Skeletal muscle tissue (tissue), 4 donors: Measurements from ENCODE around the gene B4GALT3. TPM values are rescaled to one million over a fixed set of nuclear protein-coding genes. Genes with fewer than 3 reads are reported as not detected.

Experiments
- H3K27ac ChIP-seq: one replicate; pipeline ENCODE4 v1.7.0; 2013; ENCODE audit warnings: mild to moderate bottlenecking, low read depth, low read length, inconsistent platforms
- H3K27me3 ChIP-seq, 3 donors: one replicate each; pipeline ENCODE4 v1.7.0; 2013; ENCODE audit warnings: low read length in 3 of 3; ENCODE audit not compliant: control insufficient read depth in 3 of 3, insufficient read depth in 3 of 3
- H3K36me3 ChIP-seq, 3 donors: one replicate each; pipeline ENCODE4 v1.7.0; 2013; ENCODE audit warnings: low read length in 3 of 3; ENCODE audit not compliant: control insufficient read depth in 3 of 3, insufficient read depth in 3 of 3
- H3K4me1 ChIP-seq, 3 donors: one replicate each; pipeline ENCODE4 v1.7.0; 2013; ENCODE audit warnings: low read length in 3 of 3, mild to moderate bottlenecking in 3 of 3; ENCODE audit not compliant: control insufficient read depth in 3 of 3, insufficient read depth in 3 of 3
- H3K4me3 ChIP-seq, 3 donors: one replicate each; pipeline ENCODE4 v1.7.0; 2013; ENCODE audit warnings: low read length in 3 of 3
- H3K9ac ChIP-seq, 3 donors: one replicate each; pipeline ENCODE4 v1.7.0; 2013; ENCODE audit warnings: low read length in 3 of 3, mild to moderate bottlenecking in 3 of 3, moderate library complexity in 2 of 3, low read depth in 1 of 3
- H3K9me3 ChIP-seq, 3 donors: one replicate each; pipeline ENCODE4 v1.7.0; 2013; ENCODE audit warnings: low read length in 3 of 3; ENCODE audit not compliant: control insufficient read depth in 3 of 3
- total RNA-seq: library from RNA; depleted of rRNA; stranded (reverse); fragments of >200 nt; gene quantifications from one replicate; pipeline ENCODE4 v1.2.3, GENCODE V29; 2014
- donor health status: Osteomylitis.

The B4GALT3 gene
- total RNA-seq, 1 donor from 2014 or later, result 11.0 TPM

DNA sequence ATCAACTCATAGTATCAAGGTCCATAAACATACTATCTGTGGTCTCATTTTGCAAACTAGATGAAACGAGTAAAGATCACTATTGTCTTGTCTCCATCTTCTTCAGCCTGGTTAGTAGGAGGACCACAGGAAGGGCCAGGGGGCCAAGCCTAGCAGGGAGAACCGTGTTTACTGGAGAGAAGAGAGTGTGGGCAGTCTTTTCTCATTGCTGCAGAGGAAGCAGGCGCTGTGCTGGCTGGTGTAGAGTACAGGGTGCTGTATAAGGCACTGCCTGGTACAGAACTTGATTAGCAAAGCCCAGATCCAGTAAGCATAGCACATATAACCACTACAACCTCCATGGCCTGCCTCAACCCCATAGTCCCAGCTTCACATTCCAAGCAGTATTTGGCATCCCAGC lies 10.0 kb upstream of the B4GALT3 start:
- no peak overlapping the region for H3K27ac ChIP-seq
- H3K9ac ChIP-seq, result no peak overlapping the region
- no peaks in the 10 kb centered on the region for H3K27me3 ChIP-seq
- peaks cover 11 to 24% (median 14%) of the 10 kb centered on the region in 3 donors for H3K4me1 ChIP-seq
- H3K4me3 ChIP-seq, result no peak overlapping the region
- no peaks in the 10 kb centered on the region for H3K9me3 ChIP-seq
- H3K36me3 ChIP-seq, result peaks cover 0 to 8% (median 0%) of the 10 kb centered on the region in 3 donors

GRCh38 chr1:161185732-161186311 lies 8.5 kb upstream of the B4GALT3 start:
- peak overlapping the region in 1 of 3 donors; percentile 9 for H3K9ac ChIP-seq
- H3K27ac ChIP-seq, result peak overlapping the region; percentile 87
- H3K36me3 ChIP-seq, result no peaks in the 10 kb centered on the region
- no peaks in the 10 kb centered on the region for H3K27me3 ChIP-seq
- peaks cover 11 to 24% (median 14%) of the 10 kb centered on the region in 3 donors for H3K4me1 ChIP-seq
- no peaks in the 10 kb centered on the region for H3K9me3 ChIP-seq
- peak overlapping the region in 1 of 3 donors; percentile 12 for H3K4me3 ChIP-seq

GRCh38 chr1:161185282-161185682 lies 8.0 kb upstream of the B4GALT3 start:
- peak overlapping the region; percentile 87 for H3K27ac ChIP-seq
- H3K27me3 ChIP-seq, result no peaks in the 10 kb centered on the region
- peak overlapping the region in 1 of 3 donors; percentile 9 for H3K9ac ChIP-seq
- no peaks in the 10 kb centered on the region for H3K36me3 ChIP-seq
- peaks cover 11 to 24% (median 14%) of the 10 kb centered on the region in 3 donors for H3K4me1 ChIP-seq
- no peaks in the 10 kb centered on the region for H3K9me3 ChIP-seq
- peak overlapping the region in 1 of 3 donors; percentile 10 for H3K4me3 ChIP-seq

GRCh38 chr1:161182214-161182613 lies 4.9 kb upstream of the B4GALT3 start:
- H3K4me3 ChIP-seq, result no peak overlapping the region
- H3K27me3 ChIP-seq, result no peaks in the 10 kb centered on the region
- H3K27ac ChIP-seq, result no peak overlapping the region
- peaks cover 16 to 29% (median 20%) of the 10 kb centered on the region in 3 donors for H3K4me1 ChIP-seq
- H3K36me3 ChIP-seq, result no peaks in the 10 kb centered on the region
- no peaks in the 10 kb centered on the region for H3K9me3 ChIP-seq
- H3K9ac ChIP-seq, result no peak overlapping the region

- peaks cover 5 to 6% (median 5%) of the 10 kb centered on the region in 3 donors for H3K36me3 ChIP-seq
- H3K27ac ChIP-seq, result no peak overlapping the region
- H3K27me3 ChIP-seq, result no peaks in the 10 kb centered on the region
- no peaks in the 10 kb centered on the region for H3K9me3 ChIP-seq
- no peak overlapping the region for H3K9ac ChIP-seq
- H3K4me3 ChIP-seq, result no peak overlapping the region
- peaks cover 23 to 29% (median 26%) of the 10 kb centered on the region in 3 donors for H3K4me1 ChIP-seq
Observed at GRCh38 chr1:161180639-161181038, 3.3 kb upstream of the B4GALT3 start.

DNA sequence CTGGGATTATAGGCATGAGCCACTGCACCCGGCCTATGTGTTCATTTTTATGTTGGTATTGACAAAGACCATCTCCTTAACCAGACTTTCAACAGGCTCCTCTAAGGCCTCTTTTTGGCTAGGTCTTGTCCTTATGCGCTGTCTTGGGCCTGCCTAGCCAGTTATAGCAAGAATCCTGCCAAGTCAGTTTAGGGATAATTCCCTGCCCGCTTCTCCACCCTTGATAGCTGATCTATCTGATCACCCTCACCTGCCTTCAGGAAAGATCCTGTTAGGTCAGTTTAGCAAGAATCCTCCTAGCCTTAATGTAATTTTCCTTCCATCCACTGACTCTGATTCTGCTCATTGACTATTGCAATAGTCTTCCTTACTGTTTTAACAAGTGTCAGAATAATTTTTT lies 2.4 kb upstream of the B4GALT3 start:
- Histone ChIP-seq H3K9ac (no peak overlapping the region), H3K4me1 (peaks cover 18 to 23% (median 21%) of the 10 kb centered on the region in 3 donors), H3K9me3 (no peaks in the 10 kb centered on the region)

GRCh38 chr1:161177936-161178244 lies 583 bp upstream of the B4GALT3 start:
- H3K36me3 ChIP-seq, result peaks cover 26 to 29% (median 28%) of the 10 kb centered on the region in 3 donors
- H3K4me1 ChIP-seq, result peaks cover 26 to 30% (median 26%) of the 10 kb centered on the region in 3 donors
- no peaks in the 10 kb centered on the region for H3K27me3 ChIP-seq
- H3K9me3 ChIP-seq, result no peaks in the 10 kb centered on the region
- H3K27ac ChIP-seq, result peak overlapping the region; percentile 93
- H3K4me3 ChIP-seq, result peak overlapping the region; percentile 98 to 99 (median 99)
- H3K9ac ChIP-seq, result peak overlapping the region; percentile 96 to 99 (median 97)

More for the DNA sequence above, 2.4 kb upstream of the B4GALT3 start:
- no peaks in the 10 kb centered on the region for H3K27me3 ChIP-seq
- no peak overlapping the region for H3K27ac ChIP-seq
- peaks cover 12 to 15% (median 13%) of the 10 kb centered on the region in 3 donors for H3K36me3 ChIP-seq
- no peak overlapping the region for H3K4me3 ChIP-seq

- H3K9me3 ChIP-seq, result no peaks in the 10 kb centered on the region
- peaks cover 31 to 36% (median 35%) of the 10 kb centered on the region in 3 donors for H3K4me1 ChIP-seq
- peak overlapping the region; percentile 93 for H3K27ac ChIP-seq
- H3K27me3 ChIP-seq, result no peaks in the 10 kb centered on the region
- H3K4me3 ChIP-seq, result peak overlapping the region; percentile 98 to 99 (median 99)
- H3K9ac ChIP-seq, result peak overlapping the region; percentile 96 to 99 (median 97)
- H3K36me3 ChIP-seq, result peaks cover 35 to 38% (median 37%) of the 10 kb centered on the region in 3 donors
Observed at GRCh38 chr1:161176468-161177111, 717 bp downstream of the B4GALT3 start.

DNA sequence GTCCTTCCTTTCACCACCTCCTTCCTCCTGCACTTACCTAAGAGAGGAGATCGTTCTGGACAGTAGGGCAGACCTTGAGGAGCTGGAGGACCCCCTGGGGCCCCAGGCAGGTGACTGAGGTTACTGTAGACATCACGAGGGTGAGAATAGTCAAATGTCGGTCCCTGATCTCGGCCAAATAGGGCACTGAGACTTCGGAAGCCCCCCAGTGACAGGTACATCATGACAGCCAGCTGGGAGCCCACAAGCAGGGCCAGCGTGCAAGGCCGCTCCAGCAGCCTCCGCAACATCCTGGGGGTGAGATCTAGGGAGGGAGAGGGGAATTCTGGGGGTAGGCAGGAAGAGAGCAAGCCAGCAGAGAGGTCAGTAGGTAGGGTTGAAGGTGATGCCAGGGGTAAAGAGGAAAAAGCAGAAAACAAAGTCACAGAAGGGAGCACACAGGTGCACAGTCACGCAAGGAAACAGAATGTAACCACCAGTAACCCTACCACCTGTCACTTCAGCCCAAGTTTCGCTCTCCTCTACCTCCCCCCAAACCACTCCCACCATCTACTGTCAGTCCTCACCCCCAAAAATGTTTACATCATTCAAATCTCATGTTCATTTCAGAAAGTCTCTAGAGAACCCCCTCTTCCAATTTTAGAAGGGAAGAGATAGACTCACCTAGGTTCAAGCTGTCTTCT lies 1.4 kb downstream of the B4GALT3 start:
- Histone ChIP-seq H3K9me3 (no peaks in the 10 kb centered on the region), H3K27ac (peak overlapping the region; percentile 93), H3K27me3 (no peaks in the 10 kb centered on the region), H3K36me3 (peaks cover 41 to 45% (median 43%) of the 10 kb centered on the region in 3 donors), H3K4me1 (peaks cover 31 to 36% (median 35%) of the 10 kb centered on the region in 3 donors), H3K4me3 (peak overlapping the region; percentile 98 to 99 (median 99)), H3K9ac (peak overlapping the region in 2 of 3 donors; percentile 96 to 97)

DNA sequence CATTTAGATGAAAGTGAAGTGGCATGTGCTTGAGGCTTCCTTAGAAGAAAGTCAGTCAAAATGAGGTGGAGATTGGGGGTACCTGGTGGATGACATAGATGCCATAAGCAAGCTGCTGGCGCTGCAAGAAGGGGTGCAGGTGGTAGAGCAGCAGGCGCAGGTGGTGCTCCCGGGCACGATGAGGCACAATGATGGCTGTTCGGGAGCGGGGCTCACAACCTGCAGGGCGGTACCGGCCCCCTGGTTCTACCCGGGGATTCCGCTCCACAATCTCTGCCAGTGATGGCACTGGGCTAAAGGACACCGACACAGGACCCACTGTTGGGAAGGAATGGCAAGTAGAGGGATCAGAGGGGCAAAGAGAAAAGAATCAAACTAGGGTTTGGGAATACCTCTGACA lies 2.4 kb downstream of the B4GALT3 start:
- H3K9me3 ChIP-seq, result no peaks in the 10 kb centered on the region
- no peak overlapping the region for H3K4me3 ChIP-seq
- H3K4me1 ChIP-seq, result peaks cover 31 to 36% (median 35%) of the 10 kb centered on the region in 3 donors
- no peak overlapping the region for H3K27ac ChIP-seq
- H3K36me3 ChIP-seq, result peaks cover 49 to 52% (median 51%) of the 10 kb centered on the region in 3 donors
- H3K9ac ChIP-seq, result no peak overlapping the region
- no peaks in the 10 kb centered on the region for H3K27me3 ChIP-seq
